ENCODE results near the gene GFM1.

- TF ChIP-seq, protein P1, sequence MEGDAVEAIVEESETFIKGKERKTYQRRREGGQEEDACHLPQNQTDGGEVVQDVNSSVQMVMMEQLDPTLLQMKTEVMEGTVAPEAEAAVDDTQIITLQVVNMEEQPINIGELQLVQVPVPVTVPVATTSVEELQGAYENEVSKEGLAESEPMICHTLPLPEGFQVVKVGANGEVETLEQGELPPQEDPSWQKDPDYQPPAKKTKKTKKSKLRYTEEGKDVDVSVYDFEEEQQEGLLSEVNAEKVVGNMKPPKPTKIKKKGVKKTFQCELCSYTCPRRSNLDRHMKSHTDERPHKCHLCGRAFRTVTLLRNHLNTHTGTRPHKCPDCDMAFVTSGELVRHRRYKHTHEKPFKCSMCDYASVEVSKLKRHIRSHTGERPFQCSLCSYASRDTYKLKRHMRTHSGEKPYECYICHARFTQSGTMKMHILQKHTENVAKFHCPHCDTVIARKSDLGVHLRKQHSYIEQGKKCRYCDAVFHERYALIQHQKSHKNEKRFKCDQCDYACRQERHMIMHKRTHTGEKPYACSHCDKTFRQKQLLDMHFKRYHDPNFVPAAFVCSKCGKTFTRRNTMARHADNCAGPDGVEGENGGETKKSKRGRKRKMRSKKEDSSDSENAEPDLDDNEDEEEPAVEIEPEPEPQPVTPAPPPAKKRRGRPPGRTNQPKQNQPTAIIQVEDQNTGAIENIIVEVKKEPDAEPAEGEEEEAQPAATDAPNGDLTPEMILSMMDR (IDR thresholded peaks at IDR 0.05) = no peak
- TF ChIP-seq EZH2 (IDR thresholded peaks at IDR 0.05; ENCODE audit: borderline replicate concordance, insufficient read depth, low read depth, low read length, poor library complexity, severe bottlenecking) = no peak
Measured at GRCh38 chr3:158642474-158643210, 1.7 kb upstream of the GFM1 start.

Data from B cell (primary cell).